C4-2B (cell line): ENCODE measurements around the gene SGIP1.

Source experiments
- H3K27ac ChIP-seq: fragments of 450-650 bp; 2 replicates; pipeline ENCODE4 v1.5.1; 2017
- ZFX ChIP-seq: fragments of 450-650 bp; IDR thresholded peaks from 2 replicates; pipeline ENCODE4 v1.6.1; 2017
- TF ChIP-seq, protein P1 (sequence below): fragments of 450-650 bp; conservative IDR thresholded peaks from 2 replicates; pipeline ENCODE4 v1.5.1; 2017; ENCODE audit warnings: mild to moderate bottlenecking

SGIP1 gene

DNA sequence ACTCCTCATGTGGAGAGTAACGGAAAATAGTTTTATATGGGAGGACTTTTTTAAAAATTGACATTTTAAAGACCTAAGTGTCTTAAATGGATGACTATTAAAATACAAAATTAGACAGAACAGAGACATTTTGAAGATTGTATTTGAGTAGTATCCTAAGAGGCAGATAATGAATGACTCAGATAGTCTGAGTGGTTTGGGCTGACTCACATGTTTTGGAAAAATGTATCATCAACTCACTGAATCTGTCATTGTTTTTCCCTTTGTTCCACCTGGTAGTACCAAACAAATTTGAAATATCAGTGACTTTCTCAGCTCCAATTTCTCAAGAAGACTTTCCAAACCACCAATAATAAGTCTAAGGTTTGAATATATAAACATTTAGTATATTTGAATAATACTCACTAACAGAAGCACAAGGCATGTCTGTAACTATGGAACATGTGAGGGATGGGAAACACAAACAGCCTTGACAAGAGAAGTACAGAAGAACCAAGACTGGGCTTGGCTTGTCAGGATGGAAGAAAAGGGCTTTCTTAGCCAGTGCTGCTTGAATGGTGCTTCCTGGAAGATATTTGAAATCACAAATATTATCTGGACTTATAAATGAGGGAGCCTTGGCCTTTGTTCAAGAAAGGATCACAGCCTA lies 90.6 kb downstream of the SGIP1 start:
- no peak overlapping the region for H3K27ac ChIP-seq
- TF ChIP-seq, protein P1, sequence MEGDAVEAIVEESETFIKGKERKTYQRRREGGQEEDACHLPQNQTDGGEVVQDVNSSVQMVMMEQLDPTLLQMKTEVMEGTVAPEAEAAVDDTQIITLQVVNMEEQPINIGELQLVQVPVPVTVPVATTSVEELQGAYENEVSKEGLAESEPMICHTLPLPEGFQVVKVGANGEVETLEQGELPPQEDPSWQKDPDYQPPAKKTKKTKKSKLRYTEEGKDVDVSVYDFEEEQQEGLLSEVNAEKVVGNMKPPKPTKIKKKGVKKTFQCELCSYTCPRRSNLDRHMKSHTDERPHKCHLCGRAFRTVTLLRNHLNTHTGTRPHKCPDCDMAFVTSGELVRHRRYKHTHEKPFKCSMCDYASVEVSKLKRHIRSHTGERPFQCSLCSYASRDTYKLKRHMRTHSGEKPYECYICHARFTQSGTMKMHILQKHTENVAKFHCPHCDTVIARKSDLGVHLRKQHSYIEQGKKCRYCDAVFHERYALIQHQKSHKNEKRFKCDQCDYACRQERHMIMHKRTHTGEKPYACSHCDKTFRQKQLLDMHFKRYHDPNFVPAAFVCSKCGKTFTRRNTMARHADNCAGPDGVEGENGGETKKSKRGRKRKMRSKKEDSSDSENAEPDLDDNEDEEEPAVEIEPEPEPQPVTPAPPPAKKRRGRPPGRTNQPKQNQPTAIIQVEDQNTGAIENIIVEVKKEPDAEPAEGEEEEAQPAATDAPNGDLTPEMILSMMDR, result no peak

DNA sequence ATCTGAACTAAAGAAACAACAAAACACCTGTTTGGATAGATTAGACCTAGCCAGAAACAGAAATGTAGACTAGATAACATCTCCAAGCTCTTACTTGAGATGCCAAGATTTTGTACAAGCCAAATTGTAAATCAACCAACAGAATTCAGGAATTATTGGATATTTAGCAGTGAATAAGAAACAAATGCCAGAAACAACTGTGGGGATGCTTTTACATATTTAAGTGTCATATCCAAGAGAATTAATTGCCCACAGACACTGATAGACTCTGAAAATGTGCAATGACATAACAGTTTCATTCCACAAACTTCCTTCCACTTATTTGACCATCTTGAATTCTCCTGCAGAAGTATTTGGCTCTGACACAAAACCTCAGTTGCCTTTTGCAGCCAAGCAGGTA lies 92.3 kb downstream of the SGIP1 start:
- TF ChIP-seq ZFX, result no peak
- TF ChIP-seq, protein P1, result no peak
- H3K27ac ChIP-seq, result no peak overlapping the region

DNA sequence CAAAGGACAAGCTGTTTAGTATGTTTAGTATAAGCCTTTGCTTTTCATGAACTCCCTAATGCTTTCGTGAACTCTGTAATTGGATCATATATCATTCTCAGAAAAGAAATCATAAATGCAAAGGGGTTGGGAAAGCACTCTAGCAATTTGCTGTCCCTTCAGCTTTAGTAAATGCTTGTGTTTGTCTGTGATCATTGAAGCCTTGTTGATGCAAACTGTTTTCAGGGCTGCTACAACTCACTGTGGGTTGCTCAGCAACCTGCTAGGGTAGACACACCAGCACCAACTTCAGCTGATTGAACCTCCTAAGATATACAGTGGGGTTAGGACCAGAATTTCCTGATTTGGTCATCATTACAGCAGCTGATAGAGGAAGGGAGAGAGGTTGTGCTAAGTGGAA lies 95.0 kb downstream of the SGIP1 start:
- no peak for TF ChIP-seq ZFX
- H3K27ac ChIP-seq, result no peak overlapping the region

DNA sequence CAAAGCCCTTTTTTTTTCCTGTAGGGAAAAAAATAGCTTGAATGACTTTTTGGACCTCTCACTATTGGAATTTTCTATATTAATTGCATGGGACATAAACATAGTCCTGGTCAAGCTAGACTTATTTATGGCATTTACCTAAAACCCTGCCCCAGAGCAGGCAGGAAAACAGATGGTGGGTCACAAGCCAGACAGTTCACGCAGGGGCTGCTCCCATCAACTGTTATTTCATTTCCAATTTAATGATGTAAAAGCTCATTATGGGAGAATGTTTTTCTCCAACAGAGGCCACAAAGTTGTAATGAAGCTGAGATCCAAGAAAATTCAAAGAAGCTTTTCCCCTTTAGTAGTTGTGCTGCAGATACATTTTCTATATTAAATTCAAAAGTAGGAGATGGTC lies 99.2 kb downstream of the SGIP1 start:
- H3K27ac ChIP-seq, result no peak overlapping the region
- no peak for TF ChIP-seq ZFX
- TF ChIP-seq, protein P1, result no peak

DNA sequence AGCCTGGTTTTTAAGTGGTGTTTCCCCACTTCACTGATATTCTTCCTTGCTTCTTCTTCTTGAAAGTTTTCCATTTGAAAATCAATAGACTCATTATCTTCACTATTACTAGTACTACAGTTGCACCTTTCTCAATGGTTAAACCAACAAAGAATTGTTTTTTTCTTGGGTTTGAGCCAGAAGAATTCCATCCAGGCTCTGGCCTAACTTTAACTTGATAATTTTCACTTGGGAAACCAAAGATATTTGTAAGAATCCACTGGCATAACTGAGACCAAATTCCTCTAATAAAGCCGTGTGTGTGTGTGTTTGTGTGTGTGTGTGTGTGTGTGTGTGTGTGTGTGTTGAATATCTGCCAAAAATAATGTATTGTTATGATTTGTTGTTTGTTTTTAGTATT lies 103.2 kb downstream of the SGIP1 start:
- TF ChIP-seq ZFX, result no peak
- TF ChIP-seq, protein P1, result no peak
- H3K27ac ChIP-seq, result no peak overlapping the region

DNA sequence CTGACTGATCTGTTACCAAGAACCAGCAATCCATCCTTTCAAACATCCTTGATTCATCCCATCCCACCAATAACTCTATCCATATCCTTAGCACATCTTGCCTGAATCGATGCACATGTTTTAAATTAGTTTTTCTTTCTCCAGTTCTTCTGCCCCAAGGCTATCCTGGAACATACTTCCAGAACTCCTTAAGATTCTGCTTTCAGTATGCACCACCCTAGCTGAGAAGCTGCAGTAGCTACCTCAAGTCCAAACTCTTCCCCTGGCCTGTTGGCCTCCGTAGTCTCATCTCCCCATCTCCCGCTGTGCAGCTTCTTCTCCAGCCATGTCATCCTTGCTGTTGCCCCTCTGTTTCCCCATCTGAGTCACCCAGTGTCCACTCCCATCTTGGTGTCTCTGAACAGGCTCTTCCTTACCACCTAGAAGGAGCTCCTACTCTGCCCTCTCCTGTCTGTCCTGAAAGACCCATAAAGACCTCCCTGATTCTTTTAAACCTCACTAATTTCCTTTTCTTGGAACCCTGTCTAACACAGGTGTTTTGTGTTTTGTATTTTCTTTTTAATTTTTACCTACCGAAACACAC lies 108.0 kb downstream of the SGIP1 start:
- H3K27ac ChIP-seq, result no peak overlapping the region

DNA sequence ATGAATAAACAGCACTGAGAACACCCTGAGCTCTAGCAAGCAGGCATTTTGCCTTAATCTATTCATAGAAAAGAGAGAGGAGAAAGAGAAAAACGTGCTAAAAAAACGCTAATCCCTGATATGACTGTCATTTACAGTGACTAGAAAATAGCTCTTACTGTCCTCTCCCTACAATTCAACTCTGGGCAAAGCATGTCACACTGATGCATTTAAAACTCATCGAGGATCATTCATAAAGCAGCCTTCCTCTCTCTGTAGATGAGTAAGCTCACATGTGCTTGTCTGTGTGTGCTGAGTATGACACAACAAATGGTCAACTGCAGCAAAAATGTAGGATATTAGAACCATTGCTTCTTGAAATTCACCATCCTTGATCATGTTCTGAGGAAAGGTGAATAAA lies 109.0 kb downstream of the SGIP1 start:
- H3K27ac ChIP-seq, result no peak overlapping the region
- TF ChIP-seq, protein P1, result no peak
- TF ChIP-seq ZFX, result no peak

More for the DNA sequence above, 108.0 kb downstream of the SGIP1 start:
- TF ChIP-seq ZFX, result no peak
- TF ChIP-seq, protein P1, result no peak

DNA sequence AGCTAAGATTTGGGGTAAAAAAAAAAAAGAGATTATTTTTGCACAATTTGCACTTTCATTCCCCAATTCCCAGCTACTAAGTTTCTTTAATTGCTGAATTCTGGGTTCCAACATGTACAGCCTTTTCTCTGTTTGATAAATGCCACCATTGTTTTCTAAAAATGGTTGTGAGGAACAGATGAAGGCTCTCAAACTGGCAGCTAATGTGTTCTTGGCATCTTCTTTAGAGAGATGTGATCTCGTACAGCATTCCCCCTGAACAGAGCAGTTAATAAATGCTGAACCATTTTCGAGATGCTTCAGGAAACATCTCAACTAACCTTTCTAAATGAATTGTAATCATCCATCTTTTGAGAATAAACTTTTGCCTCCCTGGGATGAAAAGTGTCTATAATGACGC lies 110.4 kb downstream of the SGIP1 start:
- no peak overlapping the region for H3K27ac ChIP-seq
- TF ChIP-seq, protein P1, result no peak
- TF ChIP-seq ZFX, result no peak
